GM19463 (cell line): Measurements from ENCODE around the gene MMD2.
A peak's percentile ranks its signal among the peaks of the same experiment; 100 is the strongest.

Experiments
- ATAC-seq: cut with Tn5 transposase; IDR thresholded peaks from one replicate; pipeline ENCODE4 v1.9.1; 2021; ENCODE audit warnings: mild to moderate bottlenecking, moderate library complexity; ENCODE audit not compliant: unreplicated experiment

Gene MMD2

GRCh38 chr7:4959893-4960292 is 906 bp upstream of the MMD2 start:
- ATAC-seq = no peak

GRCh38 chr7:4959306-4959705 is 319 bp upstream of the MMD2 start:
- no peak for ATAC-seq

- no peak for ATAC-seq
Measured at GRCh38 chr7:4957847-4958476, 1.0 kb downstream of the MMD2 start.

GRCh38 chr7:4951903-4952636 is 6.9 kb downstream of the MMD2 start:
- peak; percentile 74 for ATAC-seq

GRCh38 chr7:4951304-4951703 is 7.7 kb downstream of the MMD2 start:
- ATAC-seq = no peak

GRCh38 chr7:4948402-4948801 is 10.6 kb downstream of the MMD2 start:
- ATAC-seq = no peak

GRCh38 chr7:4945949-4946348 is 13.0 kb downstream of the MMD2 start:
- no peak for ATAC-seq

GRCh38 chr7:4944939-4945338 is 14.0 kb downstream of the MMD2 start:
- no peak for ATAC-seq

- ATAC-seq = no peak
Measured at GRCh38 chr7:4943297-4943696, 15.7 kb downstream of the MMD2 start.

- no peak for ATAC-seq
Measured at GRCh38 chr7:4939971-4940728, 18.8 kb downstream of the MMD2 start.

- no peak for ATAC-seq
Measured at GRCh38 chr7:4937411-4937810, 21.6 kb downstream of the MMD2 start.

- ATAC-seq = no peak
Measured at GRCh38 chr7:4934419-4935025, 24.5 kb downstream of the MMD2 start.

GRCh38 chr7:4931943-4932342 is 27.0 kb downstream of the MMD2 start:
- ATAC-seq = no peak

- ATAC-seq = no peak
Measured at GRCh38 chr7:4929005-4929404, 30.0 kb downstream of the MMD2 start.

- ATAC-seq = no peak
Measured at GRCh38 chr7:4928445-4928844, 30.5 kb downstream of the MMD2 start.

- ATAC-seq = no peak
Measured at GRCh38 chr7:4919969-4920766, 38.8 kb downstream of the MMD2 start.

- no peak for ATAC-seq
Measured at GRCh38 chr7:4916113-4916512, 42.9 kb downstream of the MMD2 start.

GRCh38 chr7:4911111-4911828 is 47.7 kb downstream of the MMD2 start:
- ATAC-seq = no peak

GRCh38 chr7:4906682-4907081 is 52.3 kb downstream of the MMD2 start:
- ATAC-seq = no peak

GRCh38 chr7:4905171-4905570 is 53.8 kb downstream of the MMD2 start:
- no peak for ATAC-seq
